Sigmoid colon (tissue), 7 donors: ENCODE data around the gene CYB5R3. TPM values are rescaled to one million over a fixed set of nuclear protein-coding genes. Genes with fewer than 3 reads are reported as not detected.

Experiments
- DNase-seq: peaks from one replicate; pipeline ENCODE4 v3.0.0-alpha.2; 2019
- H3K27ac ChIP-seq, 4 donors: fragments of 200-600 bp; sonication (generic); one replicate each; pipeline ENCODE4 v1.5.1; 2016 to 2019; ENCODE audit warnings: mild to moderate bottlenecking in 1 of 4
- H3K27me3 ChIP-seq, 3 donors: fragments of 200-600 bp; sonication (generic); one replicate each; pipeline ENCODE4 v1.5.1; 2019; ENCODE audit warnings: mild to moderate bottlenecking in 1 of 3
- H3K36me3 ChIP-seq, 4 donors: fragments of 200-600 bp; sonication (generic); one replicate each; pipeline ENCODE4 v1.5.1; 2016 to 2019
- H3K4me1 ChIP-seq, 4 donors: fragments of 200-600 bp; sonication (generic); one replicate each; pipeline ENCODE4 v1.5.1; 2017 to 2019
- H3K4me3 ChIP-seq, 4 donors: fragments of 200-600 bp; sonication (generic); one replicate each; pipeline ENCODE4 v1.5.1; 2017 to 2019; ENCODE audit warnings: mild to moderate bottlenecking in 2 of 4, moderate library complexity in 1 of 4
- H3K9me3 ChIP-seq, 4 donors: fragments of 200-600 bp in 3 of 4; sonication (generic) in 3 of 4; one replicate each; pipeline versions ENCODE4 v1.5.1 to v1.6.1; 2013 to 2019
- EP300 ChIP-seq, 4 donors: sonication (generic); formaldehyde crosslinking; IDR thresholded peaks; one replicate each; pipeline ENCODE4 v1.6.1; 2017; ENCODE audit warnings: antibody characterized with exemption in 4 of 4
- POLR2A ChIP-seq, 2 donors: fragments of 450-650 bp; IDR thresholded peaks; one replicate each; pipeline ENCODE4 v1.6.1; 2016; ENCODE audit warnings: antibody characterized with exemption in 2 of 2, mild to moderate bottlenecking in 2 of 2, moderate library complexity in 2 of 2
- POLR2AphosphoS5 ChIP-seq, 4 donors: sonication (generic); formaldehyde crosslinking; IDR thresholded peaks; one replicate each; pipeline ENCODE4 v1.6.1; 2017; ENCODE audit warnings: antibody characterized with exemption in 4 of 4
- WGBS, 2 donors: extraction: QIAGEN DNeasy Blood & Tissue Kit; methylation state at CpG; one replicate each; pipeline ENCODE4 v1.1.7; 2013; 5-methylcytosine and 5-hydroxymethylcytosine counted together
- intact Hi-C: fragments of 100-400 bp; cut with DNase I; formaldehyde crosslinking; loops from one replicate; pipeline ENCODE4 v1.15.1; 2023
- polyA plus RNA-seq, 3 donors: library from polyadenylated mRNA; stranded (reverse); fragments of 200-250 nt; gene quantifications; one replicate each; pipeline ENCODE4 v1.2.3, GENCODE V29; 2013
- total RNA-seq, 4 donors: library from RNA; depleted of rRNA; stranded (reverse); fragments of >200 nt; gene quantifications; one replicate each; pipeline ENCODE4 v1.1.0, GENCODE V29; 2016
- TF ChIP-seq, protein P1 (sequence below), 4 experiments: fragments of 450-650 bp in 3 of 4; fragments of 200-600 bp in 1 of 4; IDR thresholded peaks; one replicate each; pipeline ENCODE4 v1.5.1; 2016 to 2019; ENCODE audit warnings: antibody characterized with exemption in 4 of 4, mild to moderate bottlenecking in 3 of 4, moderate library complexity in 2 of 4
- donor health status: healthy with polysubstance abuse.
- donor health status: Bipolar disorder and iron deficiency.
- donor health status: healthy.

Gene CYB5R3
- total and polyA plus RNA-seq, 7 donors, result 44.9 to 158 (median 78.7) TPM

DNA sequence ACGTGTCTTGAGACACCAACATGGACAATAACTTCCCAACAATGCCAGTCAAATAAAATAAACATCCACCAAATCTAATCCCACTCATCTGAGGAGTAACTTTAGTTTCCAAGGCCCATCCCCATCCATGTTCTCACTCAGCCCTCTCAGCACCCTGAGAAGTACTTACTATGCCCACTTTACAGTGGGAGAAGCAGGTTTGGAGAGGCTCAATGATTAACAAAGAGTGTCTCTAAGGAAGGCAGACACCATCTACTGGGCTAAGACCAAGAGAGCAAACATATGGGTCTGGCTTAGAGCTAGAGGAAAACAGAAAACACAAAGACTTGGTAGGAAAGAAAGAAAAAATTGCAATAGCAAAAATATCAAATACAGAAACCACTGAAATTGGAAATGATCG is 45.8 kb downstream of the CYB5R3 start:
- intact Hi-C loops, result no loop called here
- 85 to 89% methylated on average over 2 of the region's 2 CpGs for WGBS, 2 donors
- no peak overlapping the region for H3K4me3 ChIP-seq
- no peak for DNase-seq
- no peak for TF ChIP-seq POLR2A (IDR thresholded peaks at IDR 0.05)
- no peak overlapping the region for H3K27ac ChIP-seq
- no peaks in the 10 kb centered on the region for H3K9me3 ChIP-seq
- peaks cover 0 to 42% (median 28%) of the 10 kb centered on the region in 4 donors for H3K4me1 ChIP-seq
- no peaks in the 10 kb centered on the region for H3K27me3 ChIP-seq
- peaks cover 31 to 65% (median 44%) of the 10 kb centered on the region in 4 donors for H3K36me3 ChIP-seq

DNA sequence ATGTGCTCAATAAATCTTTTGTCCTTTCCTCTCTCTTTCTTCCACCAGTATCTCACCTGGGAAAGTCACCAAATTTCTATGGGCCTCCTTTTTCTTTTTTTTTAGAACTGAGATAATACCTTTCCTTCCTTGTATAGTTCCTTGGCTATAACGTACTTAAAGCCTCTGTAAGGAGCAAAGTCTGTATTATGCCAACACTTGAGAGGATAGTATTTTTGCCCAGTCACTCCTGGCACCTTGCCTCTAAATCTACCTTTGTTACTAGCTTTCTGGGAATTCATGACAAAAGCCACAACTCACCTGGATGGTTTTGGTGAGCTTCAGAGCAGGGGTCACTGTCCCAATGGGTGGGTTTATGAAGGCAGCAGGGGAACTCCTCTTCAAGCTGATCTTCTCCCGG is 46.7 kb downstream of the CYB5R3 start:
- no peaks in the 10 kb centered on the region for H3K27me3 ChIP-seq
- peaks cover 31 to 74% (median 48%) of the 10 kb centered on the region in 4 donors for H3K36me3 ChIP-seq
- TF ChIP-seq EP300 (IDR thresholded peaks at IDR 0.05) (no peak), POLR2A (IDR thresholded peaks at IDR 0.05) (no peak), POLR2AphosphoS5 (IDR thresholded peaks at IDR 0.05) (no peak)
- TF ChIP-seq, protein P1, sequence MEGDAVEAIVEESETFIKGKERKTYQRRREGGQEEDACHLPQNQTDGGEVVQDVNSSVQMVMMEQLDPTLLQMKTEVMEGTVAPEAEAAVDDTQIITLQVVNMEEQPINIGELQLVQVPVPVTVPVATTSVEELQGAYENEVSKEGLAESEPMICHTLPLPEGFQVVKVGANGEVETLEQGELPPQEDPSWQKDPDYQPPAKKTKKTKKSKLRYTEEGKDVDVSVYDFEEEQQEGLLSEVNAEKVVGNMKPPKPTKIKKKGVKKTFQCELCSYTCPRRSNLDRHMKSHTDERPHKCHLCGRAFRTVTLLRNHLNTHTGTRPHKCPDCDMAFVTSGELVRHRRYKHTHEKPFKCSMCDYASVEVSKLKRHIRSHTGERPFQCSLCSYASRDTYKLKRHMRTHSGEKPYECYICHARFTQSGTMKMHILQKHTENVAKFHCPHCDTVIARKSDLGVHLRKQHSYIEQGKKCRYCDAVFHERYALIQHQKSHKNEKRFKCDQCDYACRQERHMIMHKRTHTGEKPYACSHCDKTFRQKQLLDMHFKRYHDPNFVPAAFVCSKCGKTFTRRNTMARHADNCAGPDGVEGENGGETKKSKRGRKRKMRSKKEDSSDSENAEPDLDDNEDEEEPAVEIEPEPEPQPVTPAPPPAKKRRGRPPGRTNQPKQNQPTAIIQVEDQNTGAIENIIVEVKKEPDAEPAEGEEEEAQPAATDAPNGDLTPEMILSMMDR (IDR thresholded peaks at IDR 0.05), result no peak
- H3K4me3 ChIP-seq, result no peak overlapping the region
- peaks cover 0 to 34% (median 25%) of the 10 kb centered on the region in 4 donors for H3K4me1 ChIP-seq
- WGBS, 2 donors, result 51 to 79% methylated on average over 2 of the region's 2 CpGs
- no peak for DNase-seq
- no peak overlapping the region for H3K27ac ChIP-seq
- intact Hi-C loops, result no loop called here
- H3K9me3 ChIP-seq, result no peaks in the 10 kb centered on the region

DNA sequence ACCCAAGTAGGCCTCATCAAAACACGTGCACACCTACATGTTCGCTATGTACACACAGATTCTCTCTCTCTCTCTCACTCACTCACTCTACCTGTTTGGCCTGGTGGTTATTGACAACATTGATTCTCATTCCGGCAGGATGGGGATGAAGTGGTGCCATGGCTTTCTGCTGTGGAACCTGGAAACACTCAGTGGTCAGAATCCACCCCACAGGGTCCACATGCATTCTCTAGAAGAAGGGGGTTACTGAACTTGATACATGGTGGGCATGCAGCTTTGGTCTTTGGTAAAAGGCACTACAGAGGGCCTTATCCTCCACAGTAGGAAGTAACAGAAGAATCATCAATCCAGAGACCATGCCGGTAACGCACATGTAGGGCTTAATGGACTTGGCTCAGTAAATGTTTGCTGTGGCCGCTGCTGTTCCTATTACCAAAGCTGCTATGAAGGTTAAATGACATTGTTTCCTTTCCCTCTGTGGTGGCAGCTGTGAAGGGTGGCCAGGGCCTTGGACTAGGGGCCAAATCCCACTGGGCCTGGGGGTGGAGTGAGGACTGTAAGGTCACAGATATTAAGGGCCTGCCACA is 47.2 kb downstream of the CYB5R3 start:
- intact Hi-C loops, result no loop called here
- 64 to 95% methylated on average over 6 of the region's 6 CpGs for WGBS, 2 donors
- H3K4me1 ChIP-seq, result peaks cover 0 to 36% (median 26%) of the 10 kb centered on the region in 4 donors
- TF ChIP-seq, protein P1 (IDR thresholded peaks at IDR 0.05), result no peak
- no peak for TF ChIP-seq POLR2A (IDR thresholded peaks at IDR 0.05)
- TF ChIP-seq EP300 (IDR thresholded peaks at IDR 0.05), result no peak
- no peak for TF ChIP-seq POLR2AphosphoS5 (IDR thresholded peaks at IDR 0.05)
- no peak overlapping the region for H3K27ac ChIP-seq
- DNase-seq, result no peak
- no peak overlapping the region for H3K4me3 ChIP-seq
- no peaks in the 10 kb centered on the region for H3K9me3 ChIP-seq
- no peaks in the 10 kb centered on the region for H3K27me3 ChIP-seq
- H3K36me3 ChIP-seq, result peaks cover 31 to 79% (median 51%) of the 10 kb centered on the region in 4 donors

DNA sequence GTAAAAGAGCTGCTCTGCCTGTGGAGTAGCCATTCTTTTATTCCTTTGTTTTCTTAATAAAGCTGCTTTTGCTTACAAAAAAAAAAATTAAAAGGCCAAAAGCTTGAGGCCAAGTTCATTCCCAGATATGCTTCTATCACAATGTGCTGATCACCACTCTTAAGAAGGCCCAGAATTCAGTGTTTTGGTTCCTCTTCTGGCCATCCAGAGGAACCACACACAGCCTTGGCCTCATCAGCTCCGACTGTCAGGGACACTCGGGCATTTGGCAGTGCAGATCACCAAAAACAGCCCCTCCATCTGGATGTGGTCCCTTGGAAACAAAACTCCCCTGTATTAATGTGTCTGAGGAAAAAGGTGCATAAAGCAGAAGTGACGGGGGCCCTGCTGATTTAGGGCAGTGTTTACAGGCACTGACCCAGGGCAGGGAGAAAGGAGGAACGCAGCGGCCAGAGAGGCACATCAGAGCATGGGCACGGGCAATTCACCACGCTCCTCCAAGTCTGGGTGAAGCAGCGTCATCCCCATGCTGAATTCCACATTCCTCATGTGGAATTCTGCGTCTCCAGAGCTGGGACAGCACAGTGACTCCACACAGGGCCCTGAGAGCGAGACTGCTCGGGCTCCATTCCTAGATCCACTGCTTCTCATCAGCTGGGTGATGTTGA is 52.2 kb downstream of the CYB5R3 start:
- peaks cover 0 to 22% (median 16%) of the 10 kb centered on the region in 4 donors for H3K4me1 ChIP-seq
- no peaks in the 10 kb centered on the region for H3K9me3 ChIP-seq
- H3K36me3 ChIP-seq, result peaks cover 47 to 100% (median 81%) of the 10 kb centered on the region in 4 donors
- WGBS, 2 donors, result 91 to 92% methylated on average over 11 of the region's 11 CpGs
- no peak overlapping the region for H3K4me3 ChIP-seq
- intact Hi-C loops, result no loop called here
- TF ChIP-seq, protein P1 (IDR thresholded peaks at IDR 0.05), result no peak
- TF ChIP-seq POLR2AphosphoS5 (IDR thresholded peaks at IDR 0.05) (no peak), EP300 (IDR thresholded peaks at IDR 0.05) (no peak), POLR2A (IDR thresholded peaks at IDR 0.05) (no peak)
- peak overlapping the region in 2 of 4 donors; percentile 15 to 56 for H3K27ac ChIP-seq
- DNase-seq, result no peak
- H3K27me3 ChIP-seq, result no peaks in the 10 kb centered on the region

DNA sequence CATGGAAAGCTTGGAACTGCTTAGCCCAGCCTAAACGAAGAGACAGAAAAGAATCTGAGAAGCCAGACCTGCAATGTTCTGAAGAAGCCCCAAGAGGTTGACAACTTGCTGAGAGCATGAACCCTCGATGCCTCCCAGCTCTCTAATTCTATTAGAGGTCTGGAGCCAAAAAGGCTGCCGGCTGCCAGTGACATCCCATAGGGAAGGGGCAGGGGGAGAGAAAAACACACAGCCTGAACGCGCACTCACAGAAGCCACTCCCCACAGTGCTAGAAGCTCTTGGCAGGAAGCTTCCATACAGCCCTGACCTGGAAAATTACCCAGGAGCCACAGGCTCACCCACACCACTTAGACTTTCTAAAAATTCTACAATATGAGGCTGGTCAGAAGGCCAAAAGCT is 52.9 kb downstream of the CYB5R3 start:
- TF ChIP-seq POLR2AphosphoS5 (IDR thresholded peaks at IDR 0.05) (no peak), POLR2A (IDR thresholded peaks at IDR 0.05) (no peak), EP300 (IDR thresholded peaks at IDR 0.05) (no peak)
- TF ChIP-seq, protein P1 (IDR thresholded peaks at IDR 0.05), result no peak
- no peak for DNase-seq
- H3K36me3 ChIP-seq, result peaks cover 46 to 100% (median 81%) of the 10 kb centered on the region in 4 donors
- intact Hi-C loops, result no loop called here
- no peaks in the 10 kb centered on the region for H3K27me3 ChIP-seq
- no peaks in the 10 kb centered on the region for H3K9me3 ChIP-seq
- H3K4me3 ChIP-seq, result no peak overlapping the region
- peaks cover 0 to 22% (median 16%) of the 10 kb centered on the region in 4 donors for H3K4me1 ChIP-seq
- peak overlapping the region in 2 of 4 donors; percentile 15 to 56 for H3K27ac ChIP-seq
- WGBS, 2 donors, result 80 to 87% methylated on average over 5 of the region's 5 CpGs
